Endothelial cell of umbilical vein (primary cell): ENCODE results near the gene SLC8A1. TPM values are rescaled to one million over a fixed set of nuclear protein-coding genes. Genes with fewer than 3 reads are reported as not detected.

Experiments
- BruUV-seq: library from RNA; stranded (reverse); fragments of 400-500 nt; replicated peaks from 2 replicates; lab custom pipeline; 2021; lab: Mats Ljungman, UMichigan
- CTCF ChIA-PET: fragments of 300-600, 350-600 bp; sonication (Branson Sonifier 250); formaldehyde crosslinking; loops from one replicate; lab custom pipeline; 2021; ENCODE audit warnings: antibody characterized with exemption, inconsistent platforms; lab: Charles Lee
- POLR2A ChIA-PET: fragments of 300-600, 350-600 bp; sonication (Branson Sonifier 250); formaldehyde crosslinking; loops from one replicate; lab custom pipeline; 2021; ENCODE audit warnings: antibody characterized with exemption, inconsistent platforms; lab: Charles Lee
- DNase-seq: peaks from one replicate; pipeline ENCODE4 v3.0.0-alpha.2; 2011; ENCODE audit warnings: low read depth, low spot score
- FAIRE-seq: peaks from 2 replicates; lab custom pipeline; 2011; peaks lifted over from hg19 to GRCh38; lab: Jason Lieb, UNC
- H2AFZ ChIP-seq: 2 replicates; pipeline ENCODE4 v1.6.0; 2012; ENCODE audit warnings: low read depth, low read length, control low read depth, inconsistent platforms
- H3K27ac ChIP-seq: 2 replicates; pipeline ENCODE4 v1.5.1; 2011; ENCODE audit warnings: low read depth, mild to moderate bottlenecking, control low read depth, low read length, moderate library complexity; ENCODE audit not compliant: insufficient read depth
- H3K27me3 ChIP-seq, 2 experiments: 2 replicates each; pipeline versions ENCODE4 v1.6.0 to v1.6.1; 2011; ENCODE audit warnings: low read length in 2 of 2, mixed read lengths in 1 of 2; ENCODE audit not compliant: control insufficient read depth in 2 of 2, insufficient read depth in 2 of 2
- H3K36me3 ChIP-seq, 2 experiments: 2 replicates in 1 of 2; 3 replicates in 1 of 2; pipeline ENCODE4 v1.5.1; 2011; ENCODE audit warnings: low read length in 2 of 2, mild to moderate bottlenecking in 1 of 2, moderate library complexity in 1 of 2; ENCODE audit not compliant: control insufficient read depth in 2 of 2, insufficient read depth in 2 of 2; ENCODE audit errors: extremely low read depth in 1 of 2
- H3K4me1 ChIP-seq: 3 replicates; pipeline ENCODE4 v1.5.1; 2011; ENCODE audit warnings: mild to moderate bottlenecking, low read length; ENCODE audit not compliant: control insufficient read depth, insufficient read depth; ENCODE audit errors: extremely low read depth
- H3K4me2 ChIP-seq: 2 replicates; pipeline ENCODE4 v1.6.1; 2011; ENCODE audit warnings: low read length, control low read depth, mixed read lengths; ENCODE audit not compliant: insufficient read depth
- H3K4me3 ChIP-seq, 3 experiments: fragments of 200-600 bp in 1 of 3; sonication (generic), shearing (Covaris generic) in 1 of 3; replicated peaks in 1 of 3; 2 replicates each; pipeline ENCODE4 v1.5.1; 2011 to 2016; ENCODE audit warnings: control low read depth in 3 of 3, low read length in 3 of 3, mild to moderate bottlenecking in 2 of 3, inconsistent platforms in 1 of 3, low read depth in 1 of 3, moderate library complexity in 1 of 3; ENCODE audit not compliant: insufficient read depth in 1 of 3
- H3K79me2 ChIP-seq: 2 replicates; pipeline ENCODE4 v1.6.0; 2012; ENCODE audit warnings: low read length, inconsistent platforms; ENCODE audit not compliant: control insufficient read depth, insufficient read depth
- H3K9ac ChIP-seq: replicated peaks from 2 replicates; pipeline ENCODE3; 2011; ENCODE audit warnings: low read length, control low read depth; ENCODE audit not compliant: insufficient read depth; ENCODE audit errors: extremely low read depth
- H3K9me1 ChIP-seq: replicated peaks from 3 replicates; pipeline ENCODE4 v1.6.0; 2011; ENCODE audit warnings: mild to moderate bottlenecking, low read length; ENCODE audit not compliant: control insufficient read depth, insufficient read depth; ENCODE audit errors: extremely low read depth
- H3K9me3 ChIP-seq: replicated peaks from 2 replicates; pipeline ENCODE4 v1.5.1; 2012; ENCODE audit warnings: low read length, inconsistent platforms; ENCODE audit not compliant: control insufficient read depth, insufficient read depth
- H4K20me1 ChIP-seq: replicated peaks from 2 replicates; pipeline ENCODE3; 2011; ENCODE audit warnings: mild to moderate bottlenecking, low read length; ENCODE audit not compliant: control insufficient read depth, insufficient read depth; ENCODE audit errors: extremely low read depth
- EZH2 ChIP-seq: IDR thresholded peaks from 2 replicates; pipeline ENCODE4 v1.6.1; 2012; ENCODE audit warnings: borderline replicate concordance, low read depth, mild to moderate bottlenecking, moderate library complexity, low read length, inconsistent platforms; ENCODE audit not compliant: severe bottlenecking
- FOS ChIP-seq: IDR thresholded peaks from 2 replicates; pipeline ENCODE4 v1.6.1; 2011; ENCODE audit warnings: mild to moderate bottlenecking, low read length, moderate library complexity, borderline replicate concordance; ENCODE audit not compliant: insufficient read depth
- GATA2 ChIP-seq: IDR thresholded peaks from 2 replicates; pipeline ENCODE4 v1.7.0; 2011; ENCODE audit warnings: low read depth, mild to moderate bottlenecking, moderate library complexity, mixed read lengths, low read length; ENCODE audit not compliant: insufficient read length, insufficient read depth
- JUN ChIP-seq: IDR thresholded peaks from 2 replicates; pipeline ENCODE4 v1.6.1; 2011; ENCODE audit warnings: borderline replicate concordance, low read depth; ENCODE audit not compliant: insufficient read length, insufficient read depth
- MYC ChIP-seq: IDR thresholded peaks from one replicate; pipeline ENCODE4 v1.6.1; 2011; ENCODE audit warnings: mild to moderate bottlenecking, low read depth, low read length
- POLR2A ChIP-seq: IDR thresholded peaks from 2 replicates; pipeline ENCODE4 v1.6.1; 2012; ENCODE audit warnings: low read depth, mild to moderate bottlenecking, control low read depth, low read length
- POLR2AphosphoS5 ChIP-seq: IDR thresholded peaks from 2 replicates; pipeline ENCODE4 v1.6.1; 2012; ENCODE audit warnings: low read depth, mild to moderate bottlenecking, control low read depth, low read length, moderate library complexity; ENCODE audit not compliant: insufficient read depth
- dilution Hi-C: fragments of 300-500 bp; cut with MboI; formaldehyde crosslinking; loops from one replicate; pipeline ENCODE4 v1.15.0; 2019; ENCODE audit warnings: low sequenced_read_pairs; ENCODE audit not compliant: extremely low pct_ligation_motif_present
- intact Hi-C: fragments of 100-400 bp; cut with micrococcal nuclease; formaldehyde crosslinking; loops from one replicate; pipeline ENCODE4 v1.10.0; 2022
- polyA plus RNA-seq, 4 experiments: library from polyadenylated mRNA; depleted of rRNA in 3 of 4; stranded (reverse) in 3 of 4; unstranded in 1 of 4; fragments of >200 nt; gene quantifications; 2 replicates each; pipeline versions ENCODE4 v1.2.1 to v1.2.3, GENCODE V29; 2011 to 2012; ENCODE audit warnings: missing spikeins in 1 of 4
- total RNA-seq: library from RNA; stranded (reverse); gene quantifications from 2 replicates; pipeline ENCODE4 v1.2.3, GENCODE V29; 2021
- TF ChIP-seq, protein P1 (sequence below), 2 donors: IDR thresholded peaks; 1 replicate in 1 of 2; 2 replicates in 1 of 2; pipeline ENCODE4 v1.5.1; 2011; ENCODE audit warnings: low read length in 2 of 2, mild to moderate bottlenecking in 2 of 2, moderate library complexity in 2 of 2, control low read depth in 1 of 2, inconsistent platforms in 1 of 2, low read depth in 1 of 2; ENCODE audit not compliant: insufficient read depth in 1 of 2; ENCODE audit errors: extremely low read depth in 1 of 2
- TF ChIP-seq, protein P2 (sequence below): IDR thresholded peaks from 2 replicates; pipeline ENCODE4 v1.6.1; 2011; ENCODE audit not compliant: insufficient read depth, insufficient read length

Gene SLC8A1
- total and polyA plus RNA-seq, 2 donors (not counting 3 experiments of a cell fraction or from before 2014, with no cell fraction given): 0.19 to 1.8 TPM

DNA sequence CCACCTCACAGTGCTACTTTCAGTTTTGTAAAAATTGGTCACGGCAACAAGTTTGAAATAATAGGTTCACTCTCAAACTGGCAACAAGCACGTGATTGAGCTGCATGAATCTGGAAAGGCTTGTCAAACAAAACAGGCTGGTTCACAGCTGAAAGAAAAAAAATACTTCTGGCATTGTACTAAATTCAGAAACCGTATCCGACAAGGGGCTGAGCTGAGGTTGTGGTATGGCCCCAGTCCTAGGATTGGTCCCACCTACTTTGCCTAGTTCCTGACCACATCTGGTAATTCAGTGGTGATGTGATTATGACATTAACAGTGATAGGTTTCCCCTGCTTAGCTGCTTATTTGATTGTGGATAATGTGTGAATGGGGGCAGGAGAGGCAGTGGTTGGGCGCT lies 346.3 kb downstream of the SLC8A1 start:
- CTCF ChIA-PET: interaction anchor here (0.7 kb wide), 1 partner anchor 12 kb away, joined by 3 read pairs; no protein-coding TSS in a partner anchor
- dilution Hi-C loops (no loop called here), intact Hi-C loops (no loop called here)
- H4K20me1 ChIP-seq: no peaks in the 10 kb centered on the region
- no peak for FAIRE-seq
- no peak overlapping the region for H3K4me2 ChIP-seq
- no peak overlapping the region for H3K9ac ChIP-seq
- H2AFZ ChIP-seq: no peak overlapping the region
- no peak overlapping the region for H3K27ac ChIP-seq
- no peaks in the 10 kb centered on the region for H3K36me3 ChIP-seq
- no peak for DNase-seq
- H3K79me2 ChIP-seq: no peaks in the 10 kb centered on the region
- H3K9me3 ChIP-seq: no peaks in the 10 kb centered on the region
- H3K4me3 ChIP-seq: no peak overlapping the region
- no peaks in the 10 kb centered on the region for H3K27me3 ChIP-seq
- no TSS peak for BruUV-seq
- TF ChIP-seq, protein P1, sequence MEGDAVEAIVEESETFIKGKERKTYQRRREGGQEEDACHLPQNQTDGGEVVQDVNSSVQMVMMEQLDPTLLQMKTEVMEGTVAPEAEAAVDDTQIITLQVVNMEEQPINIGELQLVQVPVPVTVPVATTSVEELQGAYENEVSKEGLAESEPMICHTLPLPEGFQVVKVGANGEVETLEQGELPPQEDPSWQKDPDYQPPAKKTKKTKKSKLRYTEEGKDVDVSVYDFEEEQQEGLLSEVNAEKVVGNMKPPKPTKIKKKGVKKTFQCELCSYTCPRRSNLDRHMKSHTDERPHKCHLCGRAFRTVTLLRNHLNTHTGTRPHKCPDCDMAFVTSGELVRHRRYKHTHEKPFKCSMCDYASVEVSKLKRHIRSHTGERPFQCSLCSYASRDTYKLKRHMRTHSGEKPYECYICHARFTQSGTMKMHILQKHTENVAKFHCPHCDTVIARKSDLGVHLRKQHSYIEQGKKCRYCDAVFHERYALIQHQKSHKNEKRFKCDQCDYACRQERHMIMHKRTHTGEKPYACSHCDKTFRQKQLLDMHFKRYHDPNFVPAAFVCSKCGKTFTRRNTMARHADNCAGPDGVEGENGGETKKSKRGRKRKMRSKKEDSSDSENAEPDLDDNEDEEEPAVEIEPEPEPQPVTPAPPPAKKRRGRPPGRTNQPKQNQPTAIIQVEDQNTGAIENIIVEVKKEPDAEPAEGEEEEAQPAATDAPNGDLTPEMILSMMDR (IDR thresholded peaks at IDR 0.05; ENCODE audit: extremely low read depth in 1 of 2, insufficient read depth in 1 of 2, low read depth in 1 of 2, low read length in 2 of 2): no peak
- no peak for TF ChIP-seq MYC
- TF ChIP-seq EZH2: no peak
- TF ChIP-seq FOS: no peak
- no peak for TF ChIP-seq POLR2A
- no peak for TF ChIP-seq GATA2
- no peak for TF ChIP-seq POLR2AphosphoS5
- TF ChIP-seq JUN: no peak
- TF ChIP-seq, protein P2, sequence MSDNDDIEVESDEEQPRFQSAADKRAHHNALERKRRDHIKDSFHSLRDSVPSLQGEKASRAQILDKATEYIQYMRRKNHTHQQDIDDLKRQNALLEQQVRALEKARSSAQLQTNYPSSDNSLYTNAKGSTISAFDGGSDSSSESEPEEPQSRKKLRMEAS: no peak
- H3K9me1 ChIP-seq: no peaks in the 10 kb centered on the region
- POLR2A ChIA-PET: no interaction called here
- no peaks in the 10 kb centered on the region for H3K4me1 ChIP-seq
